VCaP (cell line): Measurements from ENCODE around the gene CCDC107.

Source experiments
- H3K27ac ChIP-seq: fragments of 450-650 bp; 2 replicates; pipeline ENCODE4 v1.5.1; 2017
- CTCF ChIP-seq: fragments of 450-650 bp; conservative IDR thresholded peaks from 2 replicates; pipeline ENCODE4 v1.5.1; 2017; ENCODE audit warnings: mild to moderate bottlenecking, moderate library complexity

The CCDC107 gene

GRCh38 chr9:35667939-35668338, 9.8 kb downstream of the CCDC107 start:
- no peak for TF ChIP-seq CTCF
- no peak overlapping the region for H3K27ac ChIP-seq

- TF ChIP-seq CTCF, result no peak
- peak overlapping the region; percentile 55 for H3K27ac ChIP-seq
Observed at GRCh38 chr9:35669331-35670145, 11.4 kb downstream of the CCDC107 start.

GRCh38 chr9:35673132-35674024, 15.3 kb downstream of the CCDC107 start, which contains the start of gene CA9:
TSS of gene CA9 (plus strand) at chr9:35673928. CDS start at chr9:35673960, 32 bp downstream.
- TF ChIP-seq CTCF, result no peak
- no peak within 1 kb of the TSS for H3K27ac ChIP-seq

GRCh38 chr9:35674025-35674361, 15.9 kb downstream of the CCDC107 start:
- H3K27ac ChIP-seq, result no peak overlapping the region
- no peak for TF ChIP-seq CTCF

- no peak for TF ChIP-seq CTCF
- no peak overlapping the region; the same call in 1 of the 2 replicates for H3K27ac ChIP-seq
Observed at GRCh38 chr9:35675204-35675603, 17.1 kb downstream of the CCDC107 start.

GRCh38 chr9:35675732-35676392, 17.8 kb downstream of the CCDC107 start:
- no peak for TF ChIP-seq CTCF
- H3K27ac ChIP-seq, result peak overlapping the region; percentile 46; the same call in 1 of the 2 replicates

GRCh38 chr9:35679091-35679490, 21.0 kb downstream of the CCDC107 start:
- no peak overlapping the region for H3K27ac ChIP-seq

More at GRCh38 chr9:35679091-35679490, 21.0 kb downstream of the CCDC107 start:
- no peak for TF ChIP-seq CTCF
